ENCODE measurements around the gene KPNA2. TPM values are rescaled to one million over a fixed set of nuclear protein-coding genes. Genes with fewer than 3 reads are reported as not detected.

KPNA2 gene
- total and polyA plus RNA-seq, 9 of the 15 experiments (the other 6 are each of a cell fraction or from before 2014, with no cell fraction given) = 132 to 984 (median 241) TPM

- TF ChIP-seq, protein P1, sequence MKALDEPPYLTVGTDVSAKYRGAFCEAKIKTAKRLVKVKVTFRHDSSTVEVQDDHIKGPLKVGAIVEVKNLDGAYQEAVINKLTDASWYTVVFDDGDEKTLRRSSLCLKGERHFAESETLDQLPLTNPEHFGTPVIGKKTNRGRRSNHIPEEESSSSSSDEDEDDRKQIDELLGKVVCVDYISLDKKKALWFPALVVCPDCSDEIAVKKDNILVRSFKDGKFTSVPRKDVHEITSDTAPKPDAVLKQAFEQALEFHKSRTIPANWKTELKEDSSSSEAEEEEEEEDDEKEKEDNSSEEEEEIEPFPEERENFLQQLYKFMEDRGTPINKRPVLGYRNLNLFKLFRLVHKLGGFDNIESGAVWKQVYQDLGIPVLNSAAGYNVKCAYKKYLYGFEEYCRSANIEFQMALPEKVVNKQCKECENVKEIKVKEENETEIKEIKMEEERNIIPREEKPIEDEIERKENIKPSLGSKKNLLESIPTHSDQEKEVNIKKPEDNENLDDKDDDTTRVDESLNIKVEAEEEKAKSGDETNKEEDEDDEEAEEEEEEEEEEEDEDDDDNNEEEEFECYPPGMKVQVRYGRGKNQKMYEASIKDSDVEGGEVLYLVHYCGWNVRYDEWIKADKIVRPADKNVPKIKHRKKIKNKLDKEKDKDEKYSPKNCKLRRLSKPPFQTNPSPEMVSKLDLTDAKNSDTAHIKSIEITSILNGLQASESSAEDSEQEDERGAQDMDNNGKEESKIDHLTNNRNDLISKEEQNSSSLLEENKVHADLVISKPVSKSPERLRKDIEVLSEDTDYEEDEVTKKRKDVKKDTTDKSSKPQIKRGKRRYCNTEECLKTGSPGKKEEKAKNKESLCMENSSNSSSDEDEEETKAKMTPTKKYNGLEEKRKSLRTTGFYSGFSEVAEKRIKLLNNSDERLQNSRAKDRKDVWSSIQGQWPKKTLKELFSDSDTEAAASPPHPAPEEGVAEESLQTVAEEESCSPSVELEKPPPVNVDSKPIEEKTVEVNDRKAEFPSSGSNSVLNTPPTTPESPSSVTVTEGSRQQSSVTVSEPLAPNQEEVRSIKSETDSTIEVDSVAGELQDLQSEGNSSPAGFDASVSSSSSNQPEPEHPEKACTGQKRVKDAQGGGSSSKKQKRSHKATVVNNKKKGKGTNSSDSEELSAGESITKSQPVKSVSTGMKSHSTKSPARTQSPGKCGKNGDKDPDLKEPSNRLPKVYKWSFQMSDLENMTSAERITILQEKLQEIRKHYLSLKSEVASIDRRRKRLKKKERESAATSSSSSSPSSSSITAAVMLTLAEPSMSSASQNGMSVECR (CRISPR knock-in tag; IDR thresholded peaks at IDR 0.05) = 0 out of 2 replicates have a peak, but pooled peaks have one; percentile 0
- peak; percentile 83 for TF ChIP-seq BACH1 (tag; IDR thresholded peaks at IDR 0.05)
- no peak for TF ChIP-seq TEAD1 (CRISPR knock-in tag; IDR thresholded peaks at IDR 0.05)
- 0 out of 2 replicates have a peak, but pooled peaks have one; percentile 21 for TF ChIP-seq E2F3 (CRISPR knock-in tag; IDR thresholded peaks at IDR 0.05)
- TF ChIP-seq, protein P2, sequence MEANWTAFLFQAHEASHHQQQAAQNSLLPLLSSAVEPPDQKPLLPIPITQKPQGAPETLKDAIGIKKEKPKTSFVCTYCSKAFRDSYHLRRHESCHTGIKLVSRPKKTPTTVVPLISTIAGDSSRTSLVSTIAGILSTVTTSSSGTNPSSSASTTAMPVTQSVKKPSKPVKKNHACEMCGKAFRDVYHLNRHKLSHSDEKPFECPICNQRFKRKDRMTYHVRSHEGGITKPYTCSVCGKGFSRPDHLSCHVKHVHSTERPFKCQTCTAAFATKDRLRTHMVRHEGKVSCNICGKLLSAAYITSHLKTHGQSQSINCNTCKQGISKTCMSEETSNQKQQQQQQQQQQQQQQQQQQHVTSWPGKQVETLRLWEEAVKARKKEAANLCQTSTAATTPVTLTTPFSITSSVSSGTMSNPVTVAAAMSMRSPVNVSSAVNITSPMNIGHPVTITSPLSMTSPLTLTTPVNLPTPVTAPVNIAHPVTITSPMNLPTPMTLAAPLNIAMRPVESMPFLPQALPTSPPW (CRISPR knock-in tag; IDR thresholded peaks at IDR 0.05) = peak; percentile 95
- TF ChIP-seq ZNF354B (CRISPR knock-in tag; IDR thresholded peaks at IDR 0.05) = no peak
- TF ChIP-seq C11orf30 (IDR thresholded peaks at IDR 0.05; ENCODE audit: low read depth) = no peak
- TF ChIP-seq L3MBTL2 (IDR thresholded peaks at IDR 0.05) = no peak
- TF ChIP-seq, protein P3, sequence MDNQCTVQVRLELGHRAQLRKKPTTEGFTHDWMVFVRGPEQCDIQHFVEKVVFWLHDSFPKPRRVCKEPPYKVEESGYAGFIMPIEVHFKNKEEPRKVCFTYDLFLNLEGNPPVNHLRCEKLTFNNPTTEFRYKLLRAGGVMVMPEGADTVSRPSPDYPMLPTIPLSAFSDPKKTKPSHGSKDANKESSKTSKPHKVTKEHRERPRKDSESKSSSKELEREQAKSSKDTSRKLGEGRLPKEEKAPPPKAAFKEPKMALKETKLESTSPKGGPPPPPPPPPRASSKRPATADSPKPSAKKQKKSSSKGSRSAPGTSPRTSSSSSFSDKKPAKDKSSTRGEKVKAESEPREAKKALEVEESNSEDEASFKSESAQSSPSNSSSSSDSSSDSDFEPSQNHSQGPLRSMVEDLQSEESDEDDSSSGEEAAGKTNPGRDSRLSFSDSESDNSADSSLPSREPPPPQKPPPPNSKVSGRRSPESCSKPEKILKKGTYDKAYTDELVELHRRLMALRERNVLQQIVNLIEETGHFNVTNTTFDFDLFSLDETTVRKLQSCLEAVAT (IDR thresholded peaks at IDR 0.05) = no peak
- TF ChIP-seq, protein P4, sequence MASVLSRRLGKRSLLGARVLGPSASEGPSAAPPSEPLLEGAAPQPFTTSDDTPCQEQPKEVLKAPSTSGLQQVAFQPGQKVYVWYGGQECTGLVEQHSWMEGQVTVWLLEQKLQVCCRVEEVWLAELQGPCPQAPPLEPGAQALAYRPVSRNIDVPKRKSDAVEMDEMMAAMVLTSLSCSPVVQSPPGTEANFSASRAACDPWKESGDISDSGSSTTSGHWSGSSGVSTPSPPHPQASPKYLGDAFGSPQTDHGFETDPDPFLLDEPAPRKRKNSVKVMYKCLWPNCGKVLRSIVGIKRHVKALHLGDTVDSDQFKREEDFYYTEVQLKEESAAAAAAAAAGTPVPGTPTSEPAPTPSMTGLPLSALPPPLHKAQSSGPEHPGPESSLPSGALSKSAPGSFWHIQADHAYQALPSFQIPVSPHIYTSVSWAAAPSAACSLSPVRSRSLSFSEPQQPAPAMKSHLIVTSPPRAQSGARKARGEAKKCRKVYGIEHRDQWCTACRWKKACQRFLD (CRISPR knock-in tag; IDR thresholded peaks at IDR 0.05) = peak; percentile 98
- no peak for TF ChIP-seq MLX (CRISPR knock-in tag; conservative IDR thresholded peaks at IDR 0.05)
- no peak for TF ChIP-seq ZNF217 (CRISPR knock-in tag; IDR thresholded peaks at IDR 0.05)
- no peak; the same call in 1 of the 2 replicates for TF ChIP-seq ELF2 (CRISPR knock-in tag; IDR thresholded peaks at IDR 0.05)
- TF ChIP-seq, protein P5, sequence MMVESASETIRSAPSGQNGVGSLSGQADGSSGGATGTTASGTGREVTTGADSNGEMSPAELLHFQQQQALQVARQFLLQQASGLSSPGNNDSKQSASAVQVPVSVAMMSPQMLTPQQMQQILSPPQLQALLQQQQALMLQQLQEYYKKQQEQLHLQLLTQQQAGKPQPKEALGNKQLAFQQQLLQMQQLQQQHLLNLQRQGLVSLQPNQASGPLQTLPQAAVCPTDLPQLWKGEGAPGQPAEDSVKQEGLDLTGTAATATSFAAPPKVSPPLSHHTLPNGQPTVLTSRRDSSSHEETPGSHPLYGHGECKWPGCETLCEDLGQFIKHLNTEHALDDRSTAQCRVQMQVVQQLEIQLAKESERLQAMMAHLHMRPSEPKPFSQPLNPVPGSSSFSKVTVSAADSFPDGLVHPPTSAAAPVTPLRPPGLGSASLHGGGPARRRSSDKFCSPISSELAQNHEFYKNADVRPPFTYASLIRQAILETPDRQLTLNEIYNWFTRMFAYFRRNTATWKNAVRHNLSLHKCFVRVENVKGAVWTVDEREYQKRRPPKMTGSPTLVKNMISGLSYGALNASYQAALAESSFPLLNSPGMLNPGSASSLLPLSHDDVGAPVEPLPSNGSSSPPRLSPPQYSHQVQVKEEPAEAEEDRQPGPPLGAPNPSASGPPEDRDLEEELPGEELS (CRISPR knock-in tag; IDR thresholded peaks at IDR 0.05; ENCODE audit: borderline replicate concordance) = no peak
Observed at GRCh38 chr17:67993153-67993997, 42.2 kb upstream of the KPNA2 start (continued).

All from K562 (cell line).